LNCAP (cell line): ENCODE measurements around the gene LYPD6B.

Experiments
- CTCF ChIP-seq: fragments of 450-650 bp; IDR thresholded peaks from 2 replicates; pipeline ENCODE4 v1.5.1; 2017; ENCODE audit warnings: mild to moderate bottlenecking

Gene LYPD6B

GRCh38 chr2:149184991-149185390 is 146.5 kb downstream of the LYPD6B start:
- TF ChIP-seq CTCF, result no peak

DNA sequence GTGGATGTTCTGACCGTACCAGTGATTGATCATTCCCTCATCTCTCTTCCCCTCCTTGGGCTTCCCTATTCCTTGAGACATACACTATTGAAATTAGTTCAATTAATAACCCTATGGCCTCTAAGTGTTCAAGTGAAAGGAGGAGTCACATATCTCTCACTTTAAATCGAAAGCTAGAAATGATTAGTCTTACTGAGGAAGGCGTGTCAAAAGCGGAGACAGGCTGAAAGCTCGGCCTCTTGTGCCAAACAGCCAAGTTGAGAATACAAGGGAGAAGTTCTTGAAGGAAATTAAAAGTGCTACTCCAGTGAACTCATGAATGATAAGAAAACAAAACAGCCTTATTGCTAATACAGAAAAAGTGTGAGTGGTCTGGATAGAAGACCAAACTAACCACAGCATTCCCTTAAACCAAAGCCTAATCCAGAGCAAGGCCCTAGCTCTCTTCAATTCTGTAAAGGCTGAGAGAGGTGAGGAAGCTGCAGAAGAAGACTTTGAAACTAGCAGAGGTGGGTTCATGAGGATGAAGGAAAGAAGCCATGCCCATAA is 147.5 kb downstream of the LYPD6B start:
- TF ChIP-seq CTCF, result no peak

GRCh38 chr2:149187057-149187456 is 148.6 kb downstream of the LYPD6B start:
- no peak for TF ChIP-seq CTCF

- TF ChIP-seq CTCF, result no peak
Measured at GRCh38 chr2:149188291-149188690, 149.8 kb downstream of the LYPD6B start.

- TF ChIP-seq CTCF, result no peak
Measured at GRCh38 chr2:149189769-149190168, 151.3 kb downstream of the LYPD6B start.

- TF ChIP-seq CTCF, result no peak
Measured at GRCh38 chr2:149191915-149192314, 153.4 kb downstream of the LYPD6B start.

- TF ChIP-seq CTCF, result no peak
Measured at GRCh38 chr2:149192427-149192826, 153.9 kb downstream of the LYPD6B start.

DNA sequence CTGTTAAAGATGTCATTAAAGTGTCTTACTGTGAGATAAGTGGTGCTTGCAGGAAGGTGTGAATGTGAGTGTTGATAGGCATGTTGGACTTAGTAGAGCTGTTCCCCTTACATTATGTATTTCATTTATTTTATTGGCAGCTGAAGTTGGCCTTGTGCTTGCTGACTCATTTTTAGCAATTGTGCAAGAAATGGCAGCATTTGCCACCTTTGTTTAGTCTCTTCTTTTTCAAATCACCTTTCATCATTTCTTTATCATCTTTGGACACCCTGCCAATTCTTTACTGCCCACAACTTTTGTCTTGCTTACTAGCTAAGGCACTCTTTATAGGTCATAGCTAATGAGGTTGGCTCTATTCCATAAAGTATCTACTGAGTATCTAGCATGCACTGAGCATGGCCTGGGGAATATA is 161.6 kb downstream of the LYPD6B start:
- TF ChIP-seq CTCF, result no peak
